Astrocyte of the hippocampus (primary cell): Measurements from ENCODE around the gene SPTBN5.

Experiments
- DNase-seq: peaks from one replicate; pipeline ENCODE4 v3.0.0; 2011; ENCODE audit warnings: low read depth, low spot score

SPTBN5 gene

GRCh38 chr15:41825572-41826535 is 68.0 kb downstream of the SPTBN5 start:
- DNase-seq: peak; percentile 23

- DNase-seq: no peak
Measured at GRCh38 chr15:41825145-41825544, 68.7 kb downstream of the SPTBN5 start.

- no peak for DNase-seq
Measured at GRCh38 chr15:41824062-41824745, 69.6 kb downstream of the SPTBN5 start.

- no peak for DNase-seq
Measured at GRCh38 chr15:41823502-41823901, 70.4 kb downstream of the SPTBN5 start.

GRCh38 chr15:41822957-41823356 is 70.9 kb downstream of the SPTBN5 start:
- no peak for DNase-seq

GRCh38 chr15:41822471-41822870 is 71.4 kb downstream of the SPTBN5 start:
- no peak for DNase-seq

GRCh38 chr15:41821831-41822230 is 72.0 kb downstream of the SPTBN5 start:
- DNase-seq: no peak

- DNase-seq: no peak
Measured at GRCh38 chr15:41820791-41821423, 72.9 kb downstream of the SPTBN5 start.

- DNase-seq: no peak
Measured at GRCh38 chr15:41819455-41820050, 74.3 kb downstream of the SPTBN5 start.

- DNase-seq: no peak
Measured at GRCh38 chr15:41817781-41818180, 76.1 kb downstream of the SPTBN5 start.

GRCh38 chr15:41817327-41817726 is 76.5 kb downstream of the SPTBN5 start:
- DNase-seq: no peak

GRCh38 chr15:41816788-41817187 is 77.1 kb downstream of the SPTBN5 start:
- no peak for DNase-seq

GRCh38 chr15:41814534-41814933 is 79.3 kb downstream of the SPTBN5 start:
- DNase-seq: no peak

GRCh38 chr15:41813426-41813825 is 80.4 kb downstream of the SPTBN5 start:
- no peak for DNase-seq

- no peak for DNase-seq
Measured at GRCh38 chr15:41812820-41813375, 81.0 kb downstream of the SPTBN5 start.

- DNase-seq: peak; percentile 90
Measured at GRCh38 chr15:41811432-41812195, 82.2 kb downstream of the SPTBN5 start.

GRCh38 chr15:41810651-41811431 is 83.0 kb downstream of the SPTBN5 start:
- DNase-seq: no peak

- DNase-seq: no peak
Measured at GRCh38 chr15:41809526-41810220, 84.2 kb downstream of the SPTBN5 start.

GRCh38 chr15:41809121-41809520 is 84.7 kb downstream of the SPTBN5 start:
- DNase-seq: no peak
